ENCODE measurements around the gene SUGCT.

GRCh38 chr7:40239755-40240303 lies 105.0 kb downstream of the SUGCT start:
- TF ChIP-seq CTCF (conservative IDR thresholded peaks at IDR 0.05; ENCODE audit: low read depth, low read length) (no peak), EZH2 (IDR thresholded peaks at IDR 0.05; ENCODE audit: borderline replicate concordance, low read depth, low read length, poor library complexity, severe bottlenecking) (no peak)

All from A673 (cell line).